IPS DF 6.9 (cell line): ENCODE measurements around the gene ACSF3.

Source experiments
- DNase-seq: peaks from one replicate; pipeline ENCODE4 v3.0.0-alpha.2; 2013; ENCODE audit warnings: low read depth, low spot score
- H3K27ac ChIP-seq: one replicate; pipeline ENCODE4 v1.5.1; 2013; ENCODE audit warnings: low read length, control low read depth
- H3K27me3 ChIP-seq: 2 replicates; pipeline ENCODE4 v1.6.1; 2013; ENCODE audit warnings: mild to moderate bottlenecking, low read length; ENCODE audit not compliant: control insufficient read depth, insufficient read depth
- H3K36me3 ChIP-seq: 2 replicates; pipeline ENCODE4 v1.6.1; 2013; ENCODE audit warnings: low read length; ENCODE audit not compliant: control insufficient read depth, insufficient read depth
- H3K4me1 ChIP-seq: 2 replicates; pipeline ENCODE4 v1.6.1; 2013; ENCODE audit warnings: low read length; ENCODE audit not compliant: control insufficient read depth, insufficient read depth
- H3K4me3 ChIP-seq: 2 replicates; pipeline ENCODE4 v1.5.1; 2013; ENCODE audit warnings: mild to moderate bottlenecking, low read length
- H3K9me3 ChIP-seq: 2 replicates; pipeline ENCODE4 v1.6.1; 2013; ENCODE audit warnings: low read length, inconsistent platforms; ENCODE audit not compliant: control insufficient read depth, insufficient read depth
- WGBS: extraction: QIAGEN DNeasy Blood & Tissue Kit; methylation state at CpG from one replicate; pipeline ENCODE4 v1.1.7; 2013; ENCODE audit warnings: mixed read lengths, missing lambda C conversion rate; ENCODE audit not compliant: insufficient read length, insufficient coverage; 5-methylcytosine and 5-hydroxymethylcytosine counted together

ACSF3 gene

GRCh38 chr16:89095491-89095951 lies 1.9 kb downstream of the ACSF3 start:
- peaks cover 3% of the 10 kb centered on the region; the same call in 1 of the 2 replicates for H3K4me1 ChIP-seq
- no peak overlapping the region for H3K4me3 ChIP-seq
- H3K27me3 ChIP-seq = no peaks in the 10 kb centered on the region
- H3K36me3 ChIP-seq = no peaks in the 10 kb centered on the region
- WGBS = no CpG with 5 or more reads among the region's 21 CpGs
- H3K27ac ChIP-seq = no peak overlapping the region
- no peaks in the 10 kb centered on the region for H3K9me3 ChIP-seq
- no peak for DNase-seq

DNA sequence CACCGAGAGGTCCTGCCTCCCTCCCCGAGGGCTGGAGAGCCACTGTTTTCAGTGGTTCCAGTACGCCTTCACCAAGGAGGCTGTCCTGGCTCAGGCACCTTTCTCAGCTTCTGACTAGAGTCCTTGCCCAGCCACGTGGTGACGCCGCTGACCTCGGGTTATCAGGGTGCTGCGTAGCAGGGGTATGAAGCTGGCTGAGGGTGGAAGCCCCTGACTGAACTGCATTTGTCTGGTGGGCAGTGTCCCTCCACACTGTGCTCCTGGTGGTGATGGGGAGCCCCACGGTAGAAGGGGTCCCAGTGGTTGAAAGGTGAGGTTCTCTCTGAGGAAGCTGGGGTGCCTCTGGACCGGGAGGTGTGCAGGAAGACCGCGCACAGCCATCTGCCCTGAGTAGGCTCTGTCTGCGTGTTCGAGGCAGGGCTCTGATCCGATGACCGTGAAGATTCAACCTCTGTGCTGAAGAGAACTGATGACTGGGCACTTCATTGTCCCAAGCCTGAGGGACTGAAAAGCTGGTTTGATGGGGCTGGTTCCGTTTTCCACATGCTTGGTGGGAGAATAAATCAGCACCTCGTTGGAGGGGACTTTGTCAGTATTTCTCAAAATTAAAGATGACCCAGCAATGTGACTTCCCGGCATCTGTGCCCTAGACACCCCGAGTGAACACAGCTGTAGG lies 2.5 kb downstream of the ACSF3 start:
- no peaks in the 10 kb centered on the region for H3K9me3 ChIP-seq
- H3K4me3 ChIP-seq = no peak overlapping the region
- no peak overlapping the region for H3K27ac ChIP-seq
- no CpG with 5 or more reads among the region's 20 CpGs for WGBS
- H3K4me1 ChIP-seq = peaks cover 3% of the 10 kb centered on the region; the same call in 1 of the 2 replicates
- H3K36me3 ChIP-seq = peaks cover 2% of the 10 kb centered on the region; the same call in 1 of the 2 replicates
- no peaks in the 10 kb centered on the region for H3K27me3 ChIP-seq
- DNase-seq = no peak

DNA sequence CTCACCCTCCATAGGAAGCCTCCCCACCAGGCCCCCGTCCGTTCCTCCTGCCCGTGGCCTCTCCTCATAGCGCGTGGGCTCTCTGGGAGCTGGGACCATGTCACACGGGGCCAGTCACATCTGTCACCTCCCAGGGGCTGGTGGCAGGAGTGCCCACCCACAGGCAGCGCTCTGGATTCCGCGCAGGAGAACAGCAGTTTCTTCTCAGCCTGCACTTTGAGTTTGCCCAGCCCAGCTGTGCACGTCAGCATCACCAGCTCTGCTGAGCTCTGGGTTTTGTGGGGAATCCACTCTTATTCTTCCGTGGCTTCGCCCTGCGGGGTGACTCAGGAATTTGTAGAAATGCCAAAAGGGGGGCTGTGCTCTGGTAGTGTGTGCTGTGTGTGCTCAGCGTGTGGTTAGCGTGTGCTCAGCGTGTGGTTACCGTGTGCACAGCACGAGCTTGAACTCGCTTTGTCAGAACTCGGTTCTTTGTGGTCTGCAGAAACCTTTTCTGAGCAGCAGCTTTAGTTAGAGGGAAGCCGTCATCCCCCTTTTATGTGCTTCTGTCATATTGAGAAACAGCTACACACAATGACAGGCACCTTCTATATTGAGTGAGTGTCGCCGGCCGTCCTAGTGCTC lies 3.2 kb downstream of the ACSF3 start:
- Histone ChIP-seq H3K27ac (no peak overlapping the region), H3K4me1 (peaks cover 3% of the 10 kb centered on the region; the same call in 1 of the 2 replicates), H3K27me3 (no peaks in the 10 kb centered on the region), H3K36me3 (peaks cover 5% of the 10 kb centered on the region; the same call in 1 of the 2 replicates), H3K4me3 (no peak overlapping the region), H3K9me3 (no peaks in the 10 kb centered on the region)
- DNase-seq = no peak
- no CpG with 5 or more reads among the region's 24 CpGs for WGBS

DNA sequence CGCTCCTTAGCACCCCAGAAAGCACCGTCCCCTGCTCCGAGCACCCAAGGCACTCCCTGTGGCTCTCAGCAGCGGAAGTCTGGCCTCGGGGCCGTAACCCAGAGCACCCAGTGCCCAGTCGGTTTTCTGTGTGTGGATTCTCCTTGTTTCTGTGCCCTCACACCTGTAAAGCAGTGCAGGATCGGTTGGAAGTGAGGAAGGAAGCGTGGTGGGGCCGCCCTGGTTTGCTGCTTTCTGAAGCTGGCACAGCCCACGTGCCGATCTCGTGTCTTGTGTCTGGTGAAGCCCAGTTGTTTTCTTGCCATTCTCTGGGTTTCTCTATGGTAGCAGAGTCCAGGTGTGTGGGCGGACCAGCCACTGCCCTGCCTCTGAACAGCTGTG lies 3.7 kb downstream of the ACSF3 start:
- Histone ChIP-seq H3K9me3 (no peaks in the 10 kb centered on the region), H3K27me3 (no peaks in the 10 kb centered on the region), H3K36me3 (peaks cover 6% of the 10 kb centered on the region), H3K27ac (no peak overlapping the region), H3K4me1 (peaks cover 3% of the 10 kb centered on the region; the same call in 1 of the 2 replicates), H3K4me3 (no peak overlapping the region)
- DNase-seq = no peak
- WGBS = no CpG with 5 or more reads among the region's 14 CpGs

GRCh38 chr16:89098767-89099430 lies 5.2 kb downstream of the ACSF3 start:
- WGBS = no CpG with 5 or more reads among the region's 26 CpGs
- Histone ChIP-seq H3K36me3 (peaks cover 16% of the 10 kb centered on the region), H3K4me1 (peaks cover 3% of the 10 kb centered on the region; the same call in 1 of the 2 replicates), H3K9me3 (no peaks in the 10 kb centered on the region), H3K27ac (no peak overlapping the region), H3K27me3 (no peaks in the 10 kb centered on the region), H3K4me3 (no peak overlapping the region)
- DNase-seq = no peak

GRCh38 chr16:89099905-89100304 lies 6.3 kb downstream of the ACSF3 start:
- peaks cover 21% of the 10 kb centered on the region for H3K36me3 ChIP-seq
- H3K9me3 ChIP-seq = no peaks in the 10 kb centered on the region
- peaks cover 2% of the 10 kb centered on the region; the same call in 1 of the 2 replicates for H3K4me1 ChIP-seq
- no peak overlapping the region for H3K27ac ChIP-seq
- DNase-seq = no peak
- no peaks in the 10 kb centered on the region for H3K27me3 ChIP-seq
- no peak overlapping the region for H3K4me3 ChIP-seq
- WGBS = no CpG with 5 or more reads among the region's 11 CpGs

GRCh38 chr16:89100601-89101302 lies 7.1 kb downstream of the ACSF3 start:
- peaks cover 29% of the 10 kb centered on the region for H3K36me3 ChIP-seq

DNA sequence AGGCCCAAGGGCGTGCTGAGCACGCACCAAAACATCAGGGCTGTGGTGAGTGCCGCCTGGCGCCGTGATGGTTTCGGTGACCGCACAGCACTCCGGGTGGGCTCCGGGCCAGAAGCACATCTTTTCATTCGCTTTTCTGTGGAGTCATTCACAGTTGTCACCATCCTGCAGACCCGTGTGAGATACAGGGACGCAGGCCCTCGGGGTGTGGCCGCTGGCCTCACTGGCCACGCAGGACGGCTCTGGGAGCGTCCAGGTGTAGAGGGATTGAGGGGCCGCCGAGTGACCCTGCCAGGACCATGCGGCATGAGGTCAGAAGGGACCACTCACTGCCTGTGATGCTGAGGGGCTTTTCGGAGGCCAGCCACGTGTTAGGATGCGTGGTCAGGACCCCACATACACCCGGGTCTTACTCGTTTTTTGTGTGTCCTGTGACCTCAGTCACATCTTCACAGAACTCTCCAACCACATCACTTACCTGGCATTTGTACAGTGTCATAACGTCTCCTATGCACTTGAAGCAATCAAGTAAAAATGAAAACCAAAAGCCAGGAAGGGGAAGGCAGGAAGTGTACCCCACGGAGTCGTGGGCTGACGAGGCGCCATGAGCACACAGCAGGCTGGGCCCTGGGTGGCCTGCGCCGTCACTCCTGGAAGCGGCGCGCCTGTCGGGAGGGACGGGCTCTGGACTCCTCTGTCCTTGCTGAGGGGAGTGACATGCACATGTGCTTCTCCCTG lies 7.8 kb downstream of the ACSF3 start:
- Histone ChIP-seq H3K9me3 (no peaks in the 10 kb centered on the region), H3K4me3 (no peak overlapping the region), H3K27me3 (no peaks in the 10 kb centered on the region), H3K4me1 (no peaks in the 10 kb centered on the region; the same call in 1 of the 2 replicates), H3K27ac (no peak overlapping the region), H3K36me3 (peaks cover 30% of the 10 kb centered on the region)
- no peak for DNase-seq
- no CpG with 5 or more reads among the region's 37 CpGs for WGBS

More at GRCh38 chr16:89100601-89101302, 7.1 kb downstream of the ACSF3 start:
- no CpG with 5 or more reads among the region's 42 CpGs for WGBS
- no peaks in the 10 kb centered on the region; the same call in 1 of the 2 replicates for H3K4me1 ChIP-seq
- no peak overlapping the region for H3K27ac ChIP-seq
- no peaks in the 10 kb centered on the region for H3K9me3 ChIP-seq
- H3K4me3 ChIP-seq = no peak overlapping the region
- H3K27me3 ChIP-seq = no peaks in the 10 kb centered on the region
- no peak for DNase-seq

DNA sequence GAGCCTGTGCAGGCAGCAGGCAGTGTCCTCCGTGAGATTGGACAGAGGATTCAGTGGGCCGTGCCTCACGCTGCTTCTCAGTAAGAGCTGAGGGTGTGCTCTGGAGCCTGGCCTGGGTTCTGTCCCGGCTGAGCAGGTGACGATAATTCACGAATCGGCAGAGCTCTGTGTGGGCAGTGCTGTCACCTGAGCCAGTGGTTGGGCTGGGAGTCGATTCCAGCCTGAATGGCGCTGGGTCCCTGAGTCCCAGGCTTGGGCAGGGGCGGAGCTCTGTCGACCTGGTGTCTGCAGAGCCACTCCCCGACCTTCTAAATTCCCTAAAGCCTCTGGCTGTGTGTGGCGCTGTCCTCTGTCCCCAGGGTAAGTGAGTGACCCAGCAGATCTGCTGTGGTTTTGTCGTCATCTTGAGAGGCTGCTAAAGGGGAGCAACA lies 8.4 kb downstream of the ACSF3 start:
- no peaks in the 10 kb centered on the region for H3K27me3 ChIP-seq
- H3K4me1 ChIP-seq = no peaks in the 10 kb centered on the region; the same call in 1 of the 2 replicates
- H3K36me3 ChIP-seq = peaks cover 33% of the 10 kb centered on the region
- H3K4me3 ChIP-seq = no peak overlapping the region
- no CpG with 5 or more reads among the region's 14 CpGs for WGBS
- H3K9me3 ChIP-seq = no peaks in the 10 kb centered on the region
- no peak for DNase-seq
- no peak overlapping the region for H3K27ac ChIP-seq
